ENCODE results near the gene ADARB1. TPM values are rescaled to one million over a fixed set of nuclear protein-coding genes. Genes with fewer than 3 reads are reported as not detected.

The ADARB1 gene
- total RNA-seq, 2 experiments from 2014 or later, result 27.5 to 28.6 TPM

- ATAC-seq (ENCODE audit: poor library complexity) (no peak), DNase-seq (no peak)
- Histone ChIP-seq H3K27me3 (ENCODE audit: control insufficient read depth in 1 of 2, insufficient read depth in 2 of 2, low read length in 2 of 2) (no peaks in the 10 kb centered on the region), H3K9me3 (ENCODE audit: control insufficient read depth in 1 of 2, insufficient read depth in 1 of 2, low read length in 2 of 2) (no peaks in the 10 kb centered on the region), H3K4me1 (ENCODE audit: insufficient read depth, low read length) (peaks cover 19% of the 10 kb centered on the region), H3K27ac (ENCODE audit: low read depth in 1 of 2, low read length in 2 of 2) (no peak overlapping the region), H3K36me3 (ENCODE audit: insufficient read depth, low read length) (no peaks in the 10 kb centered on the region), H3K4me3 (ENCODE audit: low read length) (no peak overlapping the region)
- Mint-ChIP-seq H3K27ac (no peak overlapping the region), H3K27me3 (no peaks in the 10 kb centered on the region), H3K4me3 (no peak overlapping the region), H3K9me3 (no peaks in the 10 kb centered on the region), H3K4me1 (ENCODE audit: low read depth) (peaks cover 66% of the 10 kb centered on the region), H3K36me3 (ENCODE audit: low read depth) (peaks cover 30% of the 10 kb centered on the region)
- TF ChIP-seq, protein P1, sequence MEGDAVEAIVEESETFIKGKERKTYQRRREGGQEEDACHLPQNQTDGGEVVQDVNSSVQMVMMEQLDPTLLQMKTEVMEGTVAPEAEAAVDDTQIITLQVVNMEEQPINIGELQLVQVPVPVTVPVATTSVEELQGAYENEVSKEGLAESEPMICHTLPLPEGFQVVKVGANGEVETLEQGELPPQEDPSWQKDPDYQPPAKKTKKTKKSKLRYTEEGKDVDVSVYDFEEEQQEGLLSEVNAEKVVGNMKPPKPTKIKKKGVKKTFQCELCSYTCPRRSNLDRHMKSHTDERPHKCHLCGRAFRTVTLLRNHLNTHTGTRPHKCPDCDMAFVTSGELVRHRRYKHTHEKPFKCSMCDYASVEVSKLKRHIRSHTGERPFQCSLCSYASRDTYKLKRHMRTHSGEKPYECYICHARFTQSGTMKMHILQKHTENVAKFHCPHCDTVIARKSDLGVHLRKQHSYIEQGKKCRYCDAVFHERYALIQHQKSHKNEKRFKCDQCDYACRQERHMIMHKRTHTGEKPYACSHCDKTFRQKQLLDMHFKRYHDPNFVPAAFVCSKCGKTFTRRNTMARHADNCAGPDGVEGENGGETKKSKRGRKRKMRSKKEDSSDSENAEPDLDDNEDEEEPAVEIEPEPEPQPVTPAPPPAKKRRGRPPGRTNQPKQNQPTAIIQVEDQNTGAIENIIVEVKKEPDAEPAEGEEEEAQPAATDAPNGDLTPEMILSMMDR (IDR thresholded peaks at IDR 0.05), result no peak
- CTCF ChIA-PET, result interaction anchor here (1.5 kb wide), 1 partner anchor 14 kb away, joined by 4 read pairs; no protein-coding TSS in a partner anchor
- intact Hi-C loops (cut with DNase I, micrococcal nuclease), result loop anchor here in 1 of 2 experiments (5.0 kb wide), 1 partner anchor 37 kb away; no protein-coding TSS in a partner anchor
- POLR2A ChIA-PET, result interaction anchor here (1.7 kb wide), 1 partner anchor 40 kb away, joined by 4 read pairs; the partner anchor contains the start of gene ADARB1
These were observed 39.7 kb downstream of the ADARB1 start for GRCh38 chr21:45114072-45114471.

GRCh38 chr21:45114475-45114874 is 40.1 kb downstream of the ADARB1 start:
- ATAC-seq (ENCODE audit: poor library complexity), result no peak
- no peak for DNase-seq
- Mint-ChIP-seq H3K27me3 (no peaks in the 10 kb centered on the region), H3K4me3 (no peak overlapping the region), H3K27ac (no peak overlapping the region), H3K36me3 (ENCODE audit: low read depth) (peaks cover 32% of the 10 kb centered on the region), H3K4me1 (ENCODE audit: low read depth) (peaks cover 62% of the 10 kb centered on the region), H3K9me3 (no peaks in the 10 kb centered on the region)
- Histone ChIP-seq H3K4me1 (ENCODE audit: insufficient read depth, low read length) (peaks cover 15% of the 10 kb centered on the region), H3K27me3 (ENCODE audit: control insufficient read depth in 1 of 2, insufficient read depth in 2 of 2, low read length in 2 of 2) (no peaks in the 10 kb centered on the region), H3K27ac (ENCODE audit: low read depth in 1 of 2, low read length in 2 of 2) (no peak overlapping the region), H3K9me3 (ENCODE audit: control insufficient read depth in 1 of 2, insufficient read depth in 1 of 2, low read length in 2 of 2) (no peaks in the 10 kb centered on the region), H3K36me3 (ENCODE audit: insufficient read depth, low read length) (no peaks in the 10 kb centered on the region), H3K4me3 (ENCODE audit: low read length) (no peak overlapping the region)
- intact Hi-C loops (cut with DNase I, micrococcal nuclease), result loop anchor here in 1 of 2 experiments (5.0 kb wide), 1 partner anchor 37 kb away; no protein-coding TSS in a partner anchor
- POLR2A ChIA-PET, result interaction anchor here (1.7 kb wide), 1 partner anchor 40 kb away, joined by 4 read pairs; the partner anchor contains the start of gene ADARB1
- TF ChIP-seq, protein P1 (IDR thresholded peaks at IDR 0.05), result no peak
- CTCF ChIA-PET, result interaction anchor here (1.5 kb wide), 1 partner anchor 14 kb away, joined by 4 read pairs; no protein-coding TSS in a partner anchor

DNA sequence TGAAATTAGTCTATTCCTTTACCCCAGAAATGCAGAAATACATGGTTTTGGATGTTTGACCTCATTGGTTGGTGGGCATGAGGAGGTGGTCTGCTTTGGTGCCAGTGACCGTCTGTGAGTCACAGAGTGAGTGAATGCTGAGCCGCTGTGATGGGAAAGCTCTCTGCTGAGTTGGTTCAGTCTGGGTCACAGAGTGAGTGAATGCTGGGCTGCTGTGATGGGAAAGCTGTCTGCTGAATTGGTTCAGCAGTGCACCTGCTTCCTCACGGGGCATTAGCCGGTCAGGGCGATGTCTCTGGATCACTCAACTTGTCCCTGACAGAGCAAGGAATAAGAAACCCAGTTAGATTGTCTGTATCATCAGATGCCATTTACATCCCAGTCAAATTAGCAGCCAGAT is 40.8 kb downstream of the ADARB1 start:
- H3K4me1 Mint-ChIP-seq (ENCODE audit: low read depth), result peaks cover 56% of the 10 kb centered on the region
- H3K27ac Mint-ChIP-seq, result no peak overlapping the region
- ATAC-seq (ENCODE audit: poor library complexity) (no peak), DNase-seq (no peak)
- Histone ChIP-seq H3K27ac (ENCODE audit: low read depth in 1 of 2, low read length in 2 of 2) (no peak overlapping the region), H3K4me1 (ENCODE audit: insufficient read depth, low read length) (peaks cover 8% of the 10 kb centered on the region), H3K9me3 (ENCODE audit: control insufficient read depth in 1 of 2, insufficient read depth in 1 of 2, low read length in 2 of 2) (no peaks in the 10 kb centered on the region), H3K36me3 (ENCODE audit: insufficient read depth, low read length) (no peaks in the 10 kb centered on the region), H3K4me3 (ENCODE audit: low read length) (no peak overlapping the region), H3K27me3 (ENCODE audit: control insufficient read depth in 1 of 2, insufficient read depth in 2 of 2, low read length in 2 of 2) (no peaks in the 10 kb centered on the region)
- peaks cover 39% of the 10 kb centered on the region for H3K36me3 Mint-ChIP-seq (ENCODE audit: low read depth)
- ChIA-PET CTCF (interaction anchor here (1.5 kb wide), 1 partner anchor 13 kb away, joined by 4 read pairs; no protein-coding TSS in a partner anchor), POLR2A (interaction anchor here (1.7 kb wide), 1 partner anchor 41 kb away, joined by 4 read pairs; the partner anchor contains the start of gene ADARB1)
- H3K27me3 Mint-ChIP-seq, result no peaks in the 10 kb centered on the region
- intact Hi-C loops (cut with DNase I, micrococcal nuclease), result no loop called here
- no peak overlapping the region for H3K4me3 Mint-ChIP-seq
- TF ChIP-seq, protein P1 (IDR thresholded peaks at IDR 0.05), result no peak
- H3K9me3 Mint-ChIP-seq, result no peaks in the 10 kb centered on the region

Measured in CD4-positive, alpha-beta T cell (primary cell).